Subcutaneous adipose tissue (tissue), 4 donors: ENCODE data around the gene TPP2. TPM values are rescaled to one million over a fixed set of nuclear protein-coding genes. Genes with fewer than 3 reads are reported as not detected.

Experiments used
- CTCF ChIP-seq: fragments of 450-650 bp; IDR thresholded peaks from one replicate; pipeline ENCODE4 v1.5.1; 2016; ENCODE audit warnings: low read depth, mild to moderate bottlenecking, control low read depth, antibody characterized with exemption, moderate library complexity
- total RNA-seq, 4 donors: library from RNA; depleted of rRNA; stranded (reverse); fragments of >200 nt; gene quantifications; one replicate each; pipeline ENCODE4 v1.1.0, GENCODE V29; 2016

Gene TPP2
- total RNA-seq, 4 donors from 2014 or later = 30.9 to 55.6 (median 46.0) TPM

DNA sequence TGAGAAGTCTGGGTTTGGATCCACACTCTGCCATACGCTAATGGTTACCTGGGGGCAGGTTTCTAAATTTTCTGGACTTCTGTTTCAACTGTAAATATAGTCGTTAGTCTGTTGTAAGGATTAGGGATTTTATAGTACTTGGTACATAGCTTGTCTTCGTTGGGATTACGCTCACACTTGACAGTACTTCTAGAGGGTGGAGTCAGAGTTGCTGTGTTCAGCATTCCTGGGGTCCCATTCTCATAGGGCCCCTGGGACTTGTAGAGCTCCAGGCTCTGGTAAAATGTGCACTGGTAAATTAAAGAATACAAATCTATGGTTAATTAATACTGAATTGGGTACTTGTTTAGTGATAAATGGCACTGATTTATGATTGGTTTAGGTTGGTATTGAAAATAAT is 45.2 kb downstream of the TPP2 start:
- TF ChIP-seq CTCF = no peak

DNA sequence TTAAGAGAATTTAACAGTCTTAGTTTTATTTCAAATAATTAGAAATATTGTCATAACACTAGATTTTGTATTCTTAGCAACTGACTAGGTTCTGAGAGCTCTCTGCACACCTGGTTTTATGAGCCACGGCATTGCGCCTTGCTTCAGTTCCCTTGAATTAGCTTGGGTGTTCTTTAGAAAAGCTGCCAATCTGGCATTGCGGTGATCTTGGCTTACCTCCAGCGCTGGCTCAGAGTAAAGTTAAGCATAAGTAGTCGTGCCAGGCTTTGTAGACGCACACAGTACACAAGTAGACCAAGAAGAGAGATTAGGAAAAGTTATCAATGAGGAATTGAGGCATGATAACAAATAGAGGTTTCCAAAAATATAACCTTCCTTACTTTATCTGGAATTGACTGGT is 45.7 kb downstream of the TPP2 start:
- TF ChIP-seq CTCF = no peak

DNA sequence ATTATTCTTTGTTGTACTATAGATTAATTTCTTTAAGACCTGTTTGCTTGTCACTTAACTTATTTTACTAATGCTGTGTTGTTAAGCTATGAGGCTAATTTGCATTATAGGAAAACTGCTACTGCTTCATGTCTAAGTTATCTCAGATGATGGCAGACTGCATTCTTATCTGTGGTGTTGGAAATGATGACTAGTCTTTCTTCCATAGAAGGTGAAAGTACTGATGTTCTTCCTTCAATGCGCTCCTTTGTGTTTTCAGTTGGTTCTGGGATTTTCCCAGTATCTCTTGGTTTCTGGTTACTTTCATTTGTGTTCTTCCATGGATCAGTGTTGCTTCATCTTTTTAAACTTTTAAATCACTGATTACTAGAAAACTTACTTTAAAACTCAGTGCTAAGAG is 46.9 kb downstream of the TPP2 start:
- TF ChIP-seq CTCF = no peak

DNA sequence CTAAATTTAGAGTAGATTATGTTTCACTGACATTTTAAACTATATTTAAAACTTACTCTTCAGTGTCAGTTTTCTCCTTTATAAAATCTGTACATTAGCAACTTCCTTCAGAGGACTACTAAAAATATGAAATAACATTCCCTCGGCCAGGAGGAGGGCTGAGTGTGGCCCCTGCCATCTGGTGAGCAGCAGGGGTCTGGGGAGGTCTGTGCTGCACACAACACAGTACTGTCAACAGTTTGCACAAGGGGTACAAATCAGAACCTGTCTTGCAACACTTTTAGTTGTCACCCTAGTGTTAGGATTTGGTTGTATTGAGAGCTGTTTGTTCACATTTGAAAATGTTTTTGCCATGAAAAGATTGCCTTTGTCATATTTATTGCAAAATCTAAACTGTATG is 48.9 kb downstream of the TPP2 start:
- no peak for TF ChIP-seq CTCF

DNA sequence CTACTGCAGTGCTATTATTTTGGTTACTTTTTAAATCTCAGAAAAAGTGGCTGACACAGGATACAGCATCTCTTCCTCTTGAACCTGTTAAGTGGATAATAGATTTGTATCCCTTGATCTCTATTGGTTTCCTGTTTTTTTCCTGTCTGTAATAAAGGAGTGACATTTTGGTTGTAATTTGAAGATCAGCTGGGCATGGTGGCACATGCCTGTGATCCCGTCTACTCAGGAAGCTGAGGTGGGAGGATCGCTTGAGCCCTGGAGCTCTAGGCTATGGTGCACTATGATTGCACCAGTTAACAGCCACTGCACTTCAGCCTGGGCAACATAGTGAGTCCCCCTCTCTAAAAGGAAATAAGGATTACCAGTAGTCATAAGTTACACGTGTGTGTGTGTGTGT is 51.3 kb downstream of the TPP2 start:
- no peak for TF ChIP-seq CTCF

- TF ChIP-seq CTCF = no peak
Measured at GRCh38 chr13:102650444-102650843, 53.7 kb downstream of the TPP2 start.

- no peak for TF ChIP-seq CTCF
Measured at GRCh38 chr13:102651392-102651791, 54.6 kb downstream of the TPP2 start.
